ENCODE data around the gene DENND5B.

Gene DENND5B

GRCh38 chr12:31369712-31370521, 221.0 kb downstream of the DENND5B start:
- DNase-seq: no peak

DNA sequence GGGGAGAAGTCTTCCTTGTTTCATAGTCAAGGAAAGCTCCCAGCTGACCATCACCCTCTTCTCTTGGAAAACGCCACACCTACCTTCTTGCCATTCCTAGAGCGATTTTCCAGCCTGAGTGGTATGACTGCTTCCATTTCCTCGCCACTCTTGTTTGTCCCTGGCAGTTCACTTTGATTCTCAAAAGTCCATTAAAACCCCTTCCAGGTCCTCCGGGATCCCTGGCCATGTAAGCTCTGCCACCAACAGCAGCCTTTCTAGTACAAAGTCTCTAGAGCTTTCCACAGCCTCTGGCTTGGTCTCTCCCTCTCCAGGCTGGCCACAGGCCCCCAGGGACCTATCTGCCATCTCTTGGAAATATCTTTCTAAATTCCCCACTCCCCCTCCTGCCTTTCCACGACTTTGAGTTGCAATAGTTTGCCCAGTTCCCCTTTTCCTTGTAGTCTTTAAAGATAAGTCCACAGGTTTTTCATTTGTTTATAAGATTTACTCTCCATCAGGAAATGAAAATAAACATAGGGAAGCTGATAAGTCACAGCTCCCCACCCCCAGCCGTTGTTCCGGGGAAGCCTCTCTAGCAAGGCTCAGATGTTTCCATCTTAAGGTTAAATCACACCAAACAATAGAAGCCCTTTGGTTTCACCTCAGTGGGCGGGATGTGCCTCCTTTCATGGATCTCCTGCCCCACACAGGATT, 222.1 kb downstream of the DENND5B start:
- DNase-seq: no peak

DNA sequence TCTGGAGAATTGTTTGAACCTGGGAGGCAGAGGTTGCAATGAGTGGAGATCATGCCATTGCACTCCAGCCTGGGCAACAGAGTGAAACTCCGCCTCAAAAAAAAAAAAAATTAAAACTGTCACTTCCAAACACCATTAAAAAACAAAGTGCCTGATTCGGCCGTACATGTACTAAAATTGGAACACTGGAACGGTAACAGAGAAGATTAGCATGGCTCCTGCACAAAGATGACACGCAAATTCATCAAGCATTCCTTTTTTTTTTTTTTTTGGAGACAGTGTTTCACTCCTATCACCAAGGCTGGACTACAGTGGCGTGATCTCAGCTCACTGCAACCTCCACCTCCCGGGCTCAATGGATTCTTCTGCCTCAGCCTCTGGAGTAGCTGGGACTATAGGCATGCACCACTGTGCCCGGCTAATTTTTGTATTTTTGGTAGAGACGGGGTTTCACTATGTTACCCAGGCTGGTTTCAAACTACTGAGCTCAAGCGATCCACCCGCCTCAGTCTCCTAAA, 224.8 kb downstream of the DENND5B start:
- DNase-seq: no peak

DNA sequence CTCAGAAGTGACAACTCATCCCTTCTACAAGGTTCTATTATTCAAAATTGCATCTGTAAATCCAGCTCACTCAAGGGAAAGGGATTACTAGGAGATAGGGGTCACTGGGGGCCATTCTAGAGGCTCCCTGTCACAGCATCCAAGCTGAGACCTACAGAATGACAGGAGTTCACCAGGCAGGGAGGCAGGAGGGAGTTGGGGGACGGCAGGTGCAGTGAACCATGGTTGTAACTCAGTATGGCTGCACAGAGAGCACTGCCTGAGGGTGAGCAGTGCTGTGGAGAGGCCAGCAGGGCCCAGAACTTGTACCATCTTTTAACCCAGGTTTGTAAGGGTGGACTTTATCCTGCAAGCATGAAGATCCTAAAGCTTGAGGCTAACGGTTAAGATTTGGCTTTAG, 227.1 kb downstream of the DENND5B start:
- DNase-seq: no peak

GRCh38 chr12:31363416-31363809, 227.5 kb downstream of the DENND5B start:
- DNase-seq: no peak

- peak; percentile 17 for DNase-seq
Measured at GRCh38 chr12:31362759-31363415, 228.0 kb downstream of the DENND5B start.

DNA sequence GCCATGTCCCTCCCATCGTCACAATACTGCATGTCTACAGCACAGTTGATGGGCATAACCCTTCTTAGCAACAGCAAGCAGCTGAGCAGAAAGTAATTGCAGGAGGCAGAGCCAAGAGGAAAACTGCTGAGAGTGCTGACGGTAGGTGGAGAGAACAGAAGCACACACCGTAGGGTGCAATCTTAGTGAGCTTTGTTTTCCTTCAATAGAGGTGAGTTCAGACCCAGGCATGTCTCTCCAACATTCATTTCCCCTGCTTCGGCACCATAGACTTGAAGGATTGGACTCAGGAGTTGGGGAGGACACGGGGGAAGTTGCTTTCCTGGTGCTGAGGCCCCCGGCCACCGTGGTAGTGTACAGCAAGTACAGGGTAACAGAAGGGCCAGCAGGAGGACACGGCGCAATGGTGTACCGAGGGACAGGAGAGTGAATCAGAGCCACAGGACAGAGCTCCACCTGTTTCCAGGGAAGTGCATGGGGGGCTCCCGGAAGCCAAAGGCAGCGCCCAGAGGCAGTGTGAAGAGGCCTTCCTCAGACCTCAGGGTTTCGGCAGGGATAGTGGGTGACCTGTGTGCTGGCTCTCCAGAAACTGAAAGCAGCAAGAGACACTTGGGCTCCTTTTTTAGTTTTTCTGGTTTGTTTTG, 228.7 kb downstream of the DENND5B start:
- DNase-seq: no peak

- no peak for DNase-seq
Measured at GRCh38 chr12:31361730-31362114, 229.2 kb downstream of the DENND5B start.

- no peak for DNase-seq
Measured at GRCh38 chr12:31355747-31356107, 235.2 kb downstream of the DENND5B start.

DNA sequence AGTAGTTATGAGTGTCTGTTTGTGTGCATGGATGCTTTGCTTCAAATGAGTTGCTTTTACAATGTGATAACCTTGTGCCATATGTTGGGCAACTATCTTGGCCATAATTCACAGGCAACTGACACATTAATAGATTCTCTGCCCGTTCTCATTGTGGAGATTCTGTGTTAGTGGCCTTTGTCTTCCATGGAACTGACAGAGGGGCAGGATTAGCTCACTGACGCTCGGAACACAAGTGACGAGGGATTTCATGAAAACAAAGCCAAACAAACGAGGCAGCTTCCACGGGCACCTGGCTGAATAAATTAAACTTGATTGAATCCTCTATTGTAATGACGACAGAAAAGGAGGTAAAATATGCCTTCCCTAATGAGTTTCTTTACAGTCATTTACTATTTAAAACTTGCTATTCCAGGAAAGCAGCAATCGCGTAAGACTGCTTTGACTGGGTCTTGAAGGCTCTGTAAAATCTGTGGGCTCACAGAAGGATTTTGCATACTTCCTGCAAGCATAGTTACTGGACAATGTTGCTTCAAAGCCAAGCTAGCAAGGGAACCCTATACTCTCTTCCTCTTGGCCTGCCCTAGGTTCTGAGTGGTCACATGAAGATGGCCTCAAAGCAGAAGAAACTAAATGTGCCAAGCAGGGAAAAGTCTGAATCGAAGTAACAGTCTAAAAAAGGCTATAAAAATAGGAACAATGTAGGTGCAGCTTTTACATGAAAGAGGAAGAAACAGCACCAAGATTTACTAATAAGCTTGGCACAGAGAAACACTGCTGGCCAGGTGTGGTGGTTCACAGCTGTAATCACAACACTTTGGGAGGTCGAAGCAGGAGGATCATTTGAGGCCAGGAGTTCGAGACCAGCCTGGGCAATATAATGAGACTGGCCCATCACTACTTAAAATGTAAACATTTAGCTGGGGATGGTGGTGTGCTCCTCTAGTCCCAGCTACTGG, 236.9 kb downstream of the DENND5B start:
- no peak for DNase-seq

GRCh38 chr12:31346267-31346666, 244.7 kb downstream of the DENND5B start:
- DNase-seq: no peak

DNA sequence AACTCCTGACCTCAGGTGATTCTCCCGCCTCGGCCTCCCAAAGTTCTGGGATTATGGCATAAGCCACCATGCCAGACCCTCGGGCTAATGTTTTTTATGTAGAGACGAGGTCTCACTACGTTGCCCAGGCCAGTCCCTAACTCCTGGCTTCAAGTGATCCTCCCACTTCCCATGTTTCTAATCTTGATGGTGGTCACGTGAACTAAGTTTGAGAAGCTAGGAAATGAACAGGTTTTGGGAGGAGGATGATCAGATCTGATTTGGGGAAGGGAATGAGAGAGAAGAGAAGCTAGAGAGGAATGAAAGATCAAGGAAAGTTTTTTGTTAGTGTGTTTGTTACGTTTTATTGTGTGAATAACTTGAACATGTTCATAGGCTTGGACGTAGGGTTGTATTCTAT, 247.8 kb downstream of the DENND5B start:
- DNase-seq: no peak

DNA sequence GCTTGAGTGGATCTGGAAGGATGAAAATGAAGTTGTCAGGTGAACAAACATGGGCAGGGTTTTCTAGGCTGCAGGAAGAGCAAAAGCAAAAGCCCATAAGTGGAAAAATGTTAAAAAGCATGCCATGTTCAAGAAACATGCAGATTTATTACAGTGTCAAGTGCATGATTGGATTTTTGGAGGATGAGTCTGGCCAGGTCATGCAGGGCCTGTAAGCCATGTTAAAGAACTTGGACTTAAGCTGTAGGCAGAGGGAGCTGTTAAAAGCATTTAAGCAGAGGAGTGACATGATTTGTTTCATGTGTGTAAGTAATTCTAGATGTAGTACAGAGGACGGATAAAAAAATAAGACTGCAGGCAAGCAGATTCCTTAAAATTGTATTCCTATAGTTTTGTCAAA, 248.7 kb downstream of the DENND5B start:
- DNase-seq: no peak

GRCh38 chr12:31339831-31340622, 250.9 kb downstream of the DENND5B start:
- no peak for DNase-seq

- no peak for DNase-seq
Measured at GRCh38 chr12:31337952-31338351, 253.0 kb downstream of the DENND5B start.
